ENCODE data around the gene LPAR1. TPM values are rescaled to one million over a fixed set of nuclear protein-coding genes. Genes with fewer than 3 reads are reported as not detected.

Gene LPAR1
- total RNA-seq, 2 donors from 2014 or later: 16.5 to 20.2 TPM

DNA sequence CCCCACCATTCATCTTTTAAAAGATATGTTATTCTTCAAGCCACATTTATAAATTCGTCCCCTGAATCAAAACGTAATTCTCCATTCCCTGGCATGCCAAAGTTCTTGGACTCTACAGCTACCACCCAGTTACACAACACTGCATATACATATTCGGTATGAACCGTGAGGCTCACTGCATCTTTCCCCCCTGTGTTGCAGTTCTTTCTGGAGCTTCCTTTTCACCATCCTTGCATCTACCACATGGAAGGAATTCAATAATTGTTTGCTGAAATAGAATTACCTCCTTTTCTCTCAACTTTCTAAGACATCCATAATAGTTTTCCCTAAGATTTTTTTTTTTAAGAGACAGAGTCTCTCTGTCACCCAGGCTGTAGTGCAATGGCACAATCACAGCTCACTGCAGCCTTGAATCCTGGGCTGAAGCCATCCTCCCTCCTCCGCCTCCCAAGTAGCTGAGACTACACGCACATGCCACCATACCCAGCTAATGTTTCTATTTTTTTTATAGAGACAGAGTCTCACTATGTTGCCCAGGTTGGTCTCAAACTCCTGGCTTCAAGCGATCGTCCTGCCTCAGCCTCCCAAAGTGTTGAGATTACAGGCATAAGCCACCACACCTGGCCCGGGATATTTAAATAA lies 3.3 kb downstream of the LPAR1 start:
- Histone ChIP-seq H3K4me3 (no peak overlapping the region), H3K27me3 (no peaks in the 10 kb centered on the region), H3K9me3 (no peaks in the 10 kb centered on the region), H3K36me3 (no peaks in the 10 kb centered on the region), H3K9ac (ENCODE audit: low read depth in 2 of 2, low read length in 2 of 2) (no peak overlapping the region), H3K27ac (no peak overlapping the region), H3K4me1 (no peaks in the 10 kb centered on the region)
- no peak for TF ChIP-seq CTCF (IDR thresholded peaks at IDR 0.05)
- intact Hi-C loops (cut with DNase I): loop anchor here (10.0 kb wide), 2 partner anchors 260 to 390 kb away; no protein-coding TSS in a partner anchor
- no peak for DNase-seq

DNA sequence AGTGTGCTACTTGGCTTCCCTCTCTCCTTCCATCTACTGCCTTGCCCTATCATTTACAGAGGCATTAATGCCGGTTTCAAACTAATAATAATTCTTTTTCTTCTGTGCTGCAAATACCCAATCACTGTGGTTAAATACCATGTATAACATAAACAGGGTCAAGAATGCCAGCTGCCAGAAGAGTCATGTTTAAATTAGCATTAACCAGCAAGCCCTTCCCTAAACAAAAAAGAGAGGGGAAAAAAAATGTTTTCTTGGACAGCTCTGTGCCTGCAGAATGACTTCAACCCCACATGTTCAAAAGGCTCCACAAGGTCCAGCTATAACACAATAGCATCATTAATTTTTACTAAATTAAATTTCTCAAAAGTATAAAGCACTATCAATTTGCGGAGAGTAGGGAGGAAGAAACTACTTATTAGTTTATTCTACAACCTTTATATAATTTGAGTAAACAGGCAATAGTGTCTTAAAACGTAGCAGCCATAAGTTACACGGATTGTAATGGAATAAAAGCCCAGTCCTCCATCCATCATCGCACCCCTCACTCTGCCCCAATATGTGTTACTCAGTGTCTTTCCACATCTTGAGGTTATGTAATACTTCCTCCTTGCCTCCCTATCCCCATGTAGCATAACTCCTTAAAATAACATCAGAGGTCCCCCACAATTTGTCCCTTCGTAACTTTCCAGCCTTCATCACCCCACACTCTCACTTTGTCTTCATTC lies 3.9 kb downstream of the LPAR1 start:
- no peaks in the 10 kb centered on the region for H3K9me3 ChIP-seq
- H3K27ac ChIP-seq: no peak overlapping the region
- H3K9ac ChIP-seq (ENCODE audit: low read depth in 2 of 2, low read length in 2 of 2): no peak overlapping the region
- DNase-seq: no peak
- TF ChIP-seq CTCF (IDR thresholded peaks at IDR 0.05): no peak
- H3K36me3 ChIP-seq: no peaks in the 10 kb centered on the region
- H3K27me3 ChIP-seq: no peaks in the 10 kb centered on the region
- intact Hi-C loops (cut with DNase I): loop anchor here (10.0 kb wide), 2 partner anchors 260 to 390 kb away; no protein-coding TSS in a partner anchor
- no peak overlapping the region for H3K4me3 ChIP-seq
- no peaks in the 10 kb centered on the region for H3K4me1 ChIP-seq

- no peak overlapping the region for H3K9ac ChIP-seq (ENCODE audit: low read depth in 2 of 2, low read length in 2 of 2)
- H3K27me3 ChIP-seq: no peaks in the 10 kb centered on the region
- no peak overlapping the region for H3K27ac ChIP-seq
- H3K4me1 ChIP-seq: no peaks in the 10 kb centered on the region
- no peak overlapping the region for H3K4me3 ChIP-seq
- intact Hi-C loops (cut with DNase I): loop anchor here (10.0 kb wide), 2 partner anchors 264 to 386 kb away; no protein-coding TSS in a partner anchor
- TF ChIP-seq CTCF (IDR thresholded peaks at IDR 0.05): no peak
- no peaks in the 10 kb centered on the region for H3K9me3 ChIP-seq
- no peaks in the 10 kb centered on the region for H3K36me3 ChIP-seq
- DNase-seq: no peak
Measured at GRCh38 chr9:111030492-111030891, 7.8 kb downstream of the LPAR1 start.

GRCh38 chr9:111029260-111029659 lies 9.0 kb downstream of the LPAR1 start:
- H3K4me3 ChIP-seq: no peak overlapping the region
- H3K27me3 ChIP-seq: no peaks in the 10 kb centered on the region
- no peak overlapping the region for H3K27ac ChIP-seq
- no peaks in the 10 kb centered on the region for H3K4me1 ChIP-seq
- no peak for TF ChIP-seq CTCF (IDR thresholded peaks at IDR 0.05)
- H3K9me3 ChIP-seq: no peaks in the 10 kb centered on the region
- no peak for DNase-seq
- intact Hi-C loops (cut with DNase I): no loop called here
- H3K36me3 ChIP-seq: no peaks in the 10 kb centered on the region
- H3K9ac ChIP-seq (ENCODE audit: low read depth in 2 of 2, low read length in 2 of 2): no peak overlapping the region

DNA sequence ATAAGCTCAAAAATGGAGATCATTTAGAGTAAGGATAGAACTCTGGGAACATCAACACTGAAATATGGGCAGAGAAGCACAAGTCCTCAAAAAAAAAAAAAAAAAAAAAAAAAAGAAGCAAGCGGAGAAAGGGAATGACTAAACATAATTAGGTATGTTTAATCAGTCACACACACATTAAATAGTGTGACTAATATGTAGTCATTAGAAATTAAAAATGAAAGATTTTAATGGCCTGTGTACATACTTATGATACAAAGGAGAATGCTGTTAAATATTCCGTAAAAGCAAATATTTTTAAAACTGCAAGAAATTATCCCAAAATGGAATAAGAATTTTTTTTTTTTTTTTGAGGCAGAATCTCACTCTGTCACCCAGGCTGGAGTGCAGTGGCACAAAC lies 10.5 kb downstream of the LPAR1 start:
- no peak overlapping the region for H3K4me3 ChIP-seq
- H3K36me3 ChIP-seq: no peaks in the 10 kb centered on the region
- no peaks in the 10 kb centered on the region for H3K4me1 ChIP-seq
- no peak overlapping the region for H3K27ac ChIP-seq
- no peaks in the 10 kb centered on the region for H3K27me3 ChIP-seq
- intact Hi-C loops (cut with DNase I): no loop called here
- no peak for TF ChIP-seq CTCF (IDR thresholded peaks at IDR 0.05)
- H3K9ac ChIP-seq (ENCODE audit: low read depth in 2 of 2, low read length in 2 of 2): no peak overlapping the region
- H3K9me3 ChIP-seq: no peaks in the 10 kb centered on the region
- no peak for DNase-seq

Measured in colonic mucosa (tissue), 4 donors.